Colonic mucosa (tissue), 4 donors: Measurements from ENCODE around the gene NPW. TPM values are rescaled to one million over a fixed set of nuclear protein-coding genes. Genes with fewer than 3 reads are reported as not detected.

Experiments
- DNase-seq: peaks from one replicate; pipeline ENCODE4 v3.0.0-alpha.2; 2020
- H3K27ac ChIP-seq: fragments of 200-600 bp; one replicate; pipeline ENCODE4 v1.8.0; 2021
- H3K27me3 ChIP-seq: fragments of 200-600 bp; one replicate; pipeline ENCODE4 v1.8.0; 2021
- H3K36me3 ChIP-seq: fragments of 200-600 bp; one replicate; pipeline ENCODE4 v1.8.0; 2021
- H3K4me1 ChIP-seq: fragments of 200-600 bp; one replicate; pipeline ENCODE4 v1.8.0; 2021; ENCODE audit warnings: mild to moderate bottlenecking
- H3K4me3 ChIP-seq: fragments of 200-600 bp; one replicate; pipeline ENCODE4 v1.8.0; 2021
- H3K9ac ChIP-seq, 2 donors: one replicate each; pipeline ENCODE4 v1.7.0; 2013; ENCODE audit warnings: control low read depth in 2 of 2, low read depth in 2 of 2, low read length in 2 of 2
- H3K9me3 ChIP-seq: fragments of 200-600 bp; one replicate; pipeline ENCODE4 v1.8.0; 2021
- intact Hi-C: fragments of 100-400 bp; cut with DNase I; formaldehyde crosslinking; loops from one replicate; pipeline ENCODE4 v1.14.1; 2022
- total RNA-seq, 2 donors: library from RNA; stranded (reverse); fragmentation: NEBNext Ultra II Directional in 1 of 2; extraction: Animal tissue kit (Norgen Biotek cat#: 25700) in 1 of 2; gene quantifications; one replicate each; pipeline ENCODE4 v1.2.1, GENCODE V29; 2021
- TF ChIP-seq, protein P1 (sequence below): fragments of 200-600 bp; IDR thresholded peaks from one replicate; pipeline ENCODE4 v1.8.0; 2022; ENCODE audit warnings: antibody characterized with exemption, mild to moderate bottlenecking
- donor health status: healthy.
- donor health status: DM: no; HTN: no; CAD: no.
- donor health status: DM: no; HTN: no; CAD: no.

The NPW gene
- total RNA-seq, 2 donors from 2014 or later = 3.5 to 3.8 TPM

DNA sequence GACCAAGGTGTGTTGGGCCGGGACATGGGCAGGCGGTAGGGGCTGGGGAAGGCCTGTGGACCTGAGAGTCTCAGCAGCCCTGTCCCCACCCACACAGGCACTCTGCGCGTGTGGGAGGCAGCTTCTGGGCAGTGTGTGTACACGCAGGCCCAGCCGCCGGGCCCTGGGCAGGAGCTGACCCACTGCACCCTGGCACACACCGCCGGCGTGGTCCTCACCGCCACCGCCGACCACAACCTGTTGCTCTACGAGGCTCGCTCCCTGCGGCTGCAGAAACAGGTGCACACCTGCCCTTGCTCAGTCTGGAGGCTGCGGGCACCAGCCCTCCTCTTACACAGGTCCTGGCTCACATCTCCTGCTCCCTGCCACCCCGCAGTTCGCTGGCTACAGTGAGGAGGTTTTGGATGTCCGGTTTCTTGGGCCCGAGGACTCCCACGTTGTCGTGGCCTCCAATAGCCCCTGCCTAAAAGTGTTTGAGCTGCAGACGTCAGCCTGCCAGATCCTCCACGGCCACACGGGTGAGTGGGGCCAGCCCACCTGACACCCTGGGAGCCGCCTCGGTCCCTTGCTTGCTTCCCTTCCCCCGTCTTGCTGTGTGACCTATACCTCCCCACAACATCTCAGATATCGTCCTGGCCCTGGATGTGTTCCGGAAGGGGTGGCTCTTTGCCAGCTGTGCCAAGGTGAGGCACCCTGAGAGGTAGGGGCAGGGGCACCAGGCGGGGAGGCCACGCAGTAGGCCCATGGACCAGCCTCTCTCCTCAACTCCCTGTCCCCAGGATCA, 44.0 kb upstream of the NPW start:
- Histone ChIP-seq H3K27me3 (peaks cover 6% of the 10 kb centered on the region), H3K27ac (no peak overlapping the region), H3K4me3 (no peak overlapping the region), H3K4me1 (peaks cover 11% of the 10 kb centered on the region), H3K9ac (no peak overlapping the region), H3K36me3 (peaks cover 14% of the 10 kb centered on the region), H3K9me3 (no peaks in the 10 kb centered on the region)
- TF ChIP-seq, protein P1, sequence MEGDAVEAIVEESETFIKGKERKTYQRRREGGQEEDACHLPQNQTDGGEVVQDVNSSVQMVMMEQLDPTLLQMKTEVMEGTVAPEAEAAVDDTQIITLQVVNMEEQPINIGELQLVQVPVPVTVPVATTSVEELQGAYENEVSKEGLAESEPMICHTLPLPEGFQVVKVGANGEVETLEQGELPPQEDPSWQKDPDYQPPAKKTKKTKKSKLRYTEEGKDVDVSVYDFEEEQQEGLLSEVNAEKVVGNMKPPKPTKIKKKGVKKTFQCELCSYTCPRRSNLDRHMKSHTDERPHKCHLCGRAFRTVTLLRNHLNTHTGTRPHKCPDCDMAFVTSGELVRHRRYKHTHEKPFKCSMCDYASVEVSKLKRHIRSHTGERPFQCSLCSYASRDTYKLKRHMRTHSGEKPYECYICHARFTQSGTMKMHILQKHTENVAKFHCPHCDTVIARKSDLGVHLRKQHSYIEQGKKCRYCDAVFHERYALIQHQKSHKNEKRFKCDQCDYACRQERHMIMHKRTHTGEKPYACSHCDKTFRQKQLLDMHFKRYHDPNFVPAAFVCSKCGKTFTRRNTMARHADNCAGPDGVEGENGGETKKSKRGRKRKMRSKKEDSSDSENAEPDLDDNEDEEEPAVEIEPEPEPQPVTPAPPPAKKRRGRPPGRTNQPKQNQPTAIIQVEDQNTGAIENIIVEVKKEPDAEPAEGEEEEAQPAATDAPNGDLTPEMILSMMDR = no peak
- no peak for DNase-seq
- intact Hi-C loops = no loop called here

- H3K27ac ChIP-seq = no peak overlapping the region
- peaks cover 8% of the 10 kb centered on the region for H3K27me3 ChIP-seq
- H3K4me3 ChIP-seq = no peak overlapping the region
- intact Hi-C loops = no loop called here
- no peak for DNase-seq
- H3K36me3 ChIP-seq = peaks cover 14% of the 10 kb centered on the region
- peaks cover 7% of the 10 kb centered on the region for H3K4me1 ChIP-seq
- no peaks in the 10 kb centered on the region for H3K9me3 ChIP-seq
- no peak overlapping the region for H3K9ac ChIP-seq
- TF ChIP-seq, protein P1 = no peak
Measured at GRCh38 chr16:1976216-1976520, 43.4 kb upstream of the NPW start.

- intact Hi-C loops = no loop called here
- H3K4me1 ChIP-seq = peaks cover 7% of the 10 kb centered on the region
- H3K9ac ChIP-seq = no peak overlapping the region
- TF ChIP-seq, protein P1 = no peak
- H3K9me3 ChIP-seq = no peaks in the 10 kb centered on the region
- no peak for DNase-seq
- H3K36me3 ChIP-seq = peaks cover 14% of the 10 kb centered on the region
- peaks cover 8% of the 10 kb centered on the region for H3K27me3 ChIP-seq
- no peak overlapping the region for H3K27ac ChIP-seq
- H3K4me3 ChIP-seq = no peak overlapping the region
Measured at GRCh38 chr16:1976951-1977874, 42.4 kb upstream of the NPW start.

GRCh38 chr16:1977875-1978268, 41.7 kb upstream of the NPW start:
- peaks cover 14% of the 10 kb centered on the region for H3K36me3 ChIP-seq
- TF ChIP-seq, protein P1 = no peak
- no peak overlapping the region for H3K27ac ChIP-seq
- DNase-seq = no peak
- intact Hi-C loops = no loop called here
- peaks cover 8% of the 10 kb centered on the region for H3K27me3 ChIP-seq
- peaks cover 6% of the 10 kb centered on the region for H3K4me1 ChIP-seq
- H3K4me3 ChIP-seq = no peak overlapping the region
- H3K9me3 ChIP-seq = no peaks in the 10 kb centered on the region
- H3K9ac ChIP-seq = no peak overlapping the region

DNA sequence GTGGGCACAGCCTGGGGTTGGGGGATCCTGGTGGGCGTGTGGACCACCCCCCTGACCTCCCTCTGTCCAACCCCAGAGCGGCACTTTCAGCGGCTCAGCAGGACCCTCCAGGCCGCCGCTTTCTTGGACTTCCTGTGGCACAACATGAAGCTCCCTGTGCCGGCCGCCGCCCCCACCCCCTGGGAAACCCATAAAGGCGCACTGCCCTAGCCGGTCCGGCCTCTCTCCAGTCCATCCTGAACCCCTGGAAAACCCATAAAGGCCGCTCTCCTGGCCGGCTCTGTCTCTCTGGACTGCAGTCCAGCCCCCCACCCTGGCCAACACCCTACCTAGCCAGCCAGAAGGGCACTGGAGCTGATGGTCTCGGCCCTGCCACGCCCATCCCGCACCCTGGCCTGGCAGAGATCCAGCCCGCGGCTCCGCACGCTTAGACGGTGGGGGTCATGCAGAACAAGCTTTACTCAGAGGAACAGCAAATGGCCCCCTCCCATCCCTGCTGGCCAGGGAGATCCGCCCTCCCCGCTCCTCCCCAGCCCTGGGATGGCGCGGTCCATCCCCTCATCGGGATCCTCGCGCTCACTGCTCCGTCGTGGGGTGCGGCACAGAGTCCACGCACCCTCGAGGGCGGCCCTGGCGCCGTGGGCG, 41.0 kb upstream of the NPW start:
- Histone ChIP-seq H3K27ac (peak overlapping the region; percentile 93), H3K27me3 (peaks cover 8% of the 10 kb centered on the region), H3K9me3 (no peaks in the 10 kb centered on the region), H3K4me3 (peak overlapping the region; percentile 39), H3K36me3 (peaks cover 14% of the 10 kb centered on the region), H3K4me1 (peaks cover 10% of the 10 kb centered on the region), H3K9ac (peak overlapping the region; percentile 31 to 72)
- intact Hi-C loops = no loop called here
- no peak for DNase-seq
- TF ChIP-seq, protein P1 = no peak
